ENCODE results near the gene DDHD1. TPM values are rescaled to one million over a fixed set of nuclear protein-coding genes. Genes with fewer than 3 reads are reported as not detected.
A peak's percentile ranks its signal among the peaks of the same experiment; 100 is the strongest.

The DDHD1 gene
- total and polyA plus RNA-seq, 7 experiments from 2014 or later: 6.7 to 103 (median 48.2) TPM

DNA sequence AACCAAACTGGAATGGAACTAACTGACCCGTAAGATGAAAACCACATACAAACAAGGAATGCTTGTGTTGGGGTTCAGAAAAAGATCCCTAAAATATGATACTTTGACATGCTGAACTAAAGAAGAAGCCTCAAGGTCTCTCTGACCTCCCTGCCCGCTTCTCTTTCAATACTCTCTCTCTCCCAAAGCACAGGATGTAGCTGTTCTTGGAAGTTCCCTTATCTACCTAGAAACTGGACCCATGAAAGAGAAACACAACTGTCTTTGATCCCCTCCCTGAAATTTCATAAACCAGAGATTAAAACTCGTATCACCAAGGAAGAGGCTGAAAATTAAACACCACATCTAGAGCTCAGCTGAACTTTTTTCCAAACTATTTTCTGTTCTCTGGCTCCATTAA is 125.6 kb downstream of the DDHD1 start:
- Mint-ChIP-seq H3K9me3 (peaks cover 2 to 21% (median 6%) of the 10 kb centered on the region in 11 donors), H3K4me3 (peak overlapping the region in 8 of 10 donors; percentile 10 to 73 (median 29)), H3K36me3 (peaks cover 4 to 60% (median 23%) of the 10 kb centered on the region in 5 donors), H3K27me3 (no peaks in the 10 kb centered on the region), H3K4me1 (peaks cover 15 to 56% (median 20%) of the 10 kb centered on the region in 7 donors), H3K27ac (peak overlapping the region in 2 of 9 donors; percentile 2 to 82)
- DNase-seq: no peak
- Histone ChIP-seq H3K4me1 (ENCODE audit: control insufficient read depth in 2 of 2, insufficient read depth in 2 of 2, low read length in 2 of 2) (peaks cover 0 to 7% of the 10 kb centered on the region in 2 donors), H3K4me3 (ENCODE audit: low read length) (no peak overlapping the region), H3K27me3 (ENCODE audit: control insufficient read depth in 2 of 2, insufficient read depth in 2 of 2, low read length in 2 of 2) (no peaks in the 10 kb centered on the region), H3K36me3 (ENCODE audit: control insufficient read depth in 2 of 3, insufficient read depth in 3 of 3, low read length in 3 of 3) (no peaks in the 10 kb centered on the region), H3K9me3 (ENCODE audit: control insufficient read depth in 2 of 3, low read length in 3 of 3) (peaks cover 0 to 4% (median 0%) of the 10 kb centered on the region in 3 experiments), H3K27ac (ENCODE audit: low read depth, low read length) (no peak overlapping the region)
- ChIA-PET POLR2A (interaction anchor here (0.6 to 0.7 kb wide), 2 partner anchors 14 to 1433 kb away, joined by 3 to 5 read pairs; no protein-coding TSS in a partner anchor), CTCF (interaction anchor here (0.7 kb wide), 2 partner anchors 23 to 47 kb away, joined by 3 read pairs; no protein-coding TSS in a partner anchor)
- ATAC-seq: no peak
- intact Hi-C loops (cut with micrococcal nuclease): no loop called here

DNA sequence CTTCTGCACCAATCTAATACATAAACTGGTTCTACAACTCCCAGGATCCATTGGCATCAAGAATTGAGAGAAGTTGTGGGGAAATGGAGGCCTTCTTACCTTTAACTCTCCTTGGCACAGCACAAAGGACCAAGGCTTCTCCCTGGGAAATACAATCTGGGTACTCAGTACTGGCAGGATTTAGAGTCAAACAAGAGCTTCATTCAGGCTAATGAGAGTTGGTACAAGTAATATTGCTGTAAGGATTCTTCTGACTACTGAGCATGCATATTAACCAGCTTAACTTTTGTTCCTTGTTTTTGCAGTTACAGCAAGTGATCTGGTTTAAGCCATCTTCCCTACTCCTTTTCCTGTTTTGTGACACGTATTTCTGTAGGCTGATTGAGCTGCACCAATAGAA is 126.1 kb downstream of the DDHD1 start:
- no peak overlapping the region for H3K27ac ChIP-seq (ENCODE audit: low read depth, low read length)
- peaks cover 0 to 7% of the 10 kb centered on the region in 2 donors for H3K4me1 ChIP-seq (ENCODE audit: control insufficient read depth in 2 of 2, insufficient read depth in 2 of 2, low read length in 2 of 2)
- H3K9me3 Mint-ChIP-seq: peaks cover 2 to 21% (median 6%) of the 10 kb centered on the region in 11 donors
- H3K27ac Mint-ChIP-seq: peak overlapping the region in 3 of 9 donors; percentile 1 to 82 (median 2)
- H3K36me3 Mint-ChIP-seq: peaks cover 0 to 58% (median 18%) of the 10 kb centered on the region in 5 donors
- DNase-seq (no peak), ATAC-seq (no peak)
- ChIA-PET CTCF (no interaction called here), POLR2A (no interaction called here)
- intact Hi-C loops (cut with micrococcal nuclease): no loop called here
- no peaks in the 10 kb centered on the region for H3K27me3 ChIP-seq (ENCODE audit: control insufficient read depth in 2 of 2, insufficient read depth in 2 of 2, low read length in 2 of 2)
- no peaks in the 10 kb centered on the region for H3K36me3 ChIP-seq (ENCODE audit: control insufficient read depth in 2 of 3, insufficient read depth in 3 of 3, low read length in 3 of 3)
- H3K27me3 Mint-ChIP-seq: no peaks in the 10 kb centered on the region
- H3K4me1 Mint-ChIP-seq: peaks cover 15 to 52% (median 18%) of the 10 kb centered on the region in 7 donors
- H3K4me3 Mint-ChIP-seq: peak overlapping the region in 2 of 10 donors; percentile 9 to 73
- H3K4me3 ChIP-seq (ENCODE audit: low read length): no peak overlapping the region
- peaks cover 0 to 4% (median 0%) of the 10 kb centered on the region in 3 experiments for H3K9me3 ChIP-seq (ENCODE audit: control insufficient read depth in 2 of 3, low read length in 3 of 3)

DNA sequence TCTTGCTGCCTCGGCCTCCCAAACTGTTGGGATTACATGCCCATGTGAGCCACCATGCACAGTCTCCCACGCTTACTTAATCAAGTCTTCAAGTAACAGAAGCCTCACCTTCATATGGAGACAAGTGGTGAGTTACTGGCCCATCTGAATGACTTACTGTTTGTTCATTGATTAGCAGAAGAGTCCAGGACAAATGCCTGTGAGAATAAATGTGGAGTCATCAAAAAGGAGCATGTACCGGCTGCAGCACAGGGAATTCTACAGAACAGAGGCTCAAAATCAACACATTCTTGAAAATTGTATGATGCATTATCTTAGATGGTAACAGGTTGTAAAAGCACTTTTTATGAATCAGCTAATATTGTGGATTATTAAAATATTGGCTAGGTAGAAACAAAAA is 129.8 kb downstream of the DDHD1 start:
- intact Hi-C loops (cut with micrococcal nuclease): no loop called here
- ATAC-seq (no peak), DNase-seq (no peak)
- Histone ChIP-seq H3K36me3 (ENCODE audit: control insufficient read depth in 2 of 3, insufficient read depth in 3 of 3, low read length in 3 of 3) (no peaks in the 10 kb centered on the region), H3K4me3 (ENCODE audit: low read length) (no peak overlapping the region), H3K4me1 (ENCODE audit: control insufficient read depth in 2 of 2, insufficient read depth in 2 of 2, low read length in 2 of 2) (peaks cover 0 to 7% of the 10 kb centered on the region in 2 donors), H3K9me3 (ENCODE audit: control insufficient read depth in 2 of 3, low read length in 3 of 3) (no peaks in the 10 kb centered on the region), H3K27ac (ENCODE audit: low read depth, low read length) (no peak overlapping the region), H3K27me3 (ENCODE audit: control insufficient read depth in 2 of 2, insufficient read depth in 2 of 2, low read length in 2 of 2) (no peaks in the 10 kb centered on the region)
- no peak overlapping the region for H3K27ac Mint-ChIP-seq
- H3K4me3 Mint-ChIP-seq: no peak overlapping the region
- ChIA-PET POLR2A (no interaction called here), CTCF (no interaction called here)
- H3K4me1 Mint-ChIP-seq: peaks cover 10 to 24% (median 14%) of the 10 kb centered on the region in 7 donors
- H3K9me3 Mint-ChIP-seq: peaks cover 0 to 4% (median 2%) of the 10 kb centered on the region in 11 donors
- H3K27me3 Mint-ChIP-seq: peaks cover 0 to 5% (median 0%) of the 10 kb centered on the region in 5 donors
- peaks cover 0 to 51% (median 4%) of the 10 kb centered on the region in 5 donors for H3K36me3 Mint-ChIP-seq

DNA sequence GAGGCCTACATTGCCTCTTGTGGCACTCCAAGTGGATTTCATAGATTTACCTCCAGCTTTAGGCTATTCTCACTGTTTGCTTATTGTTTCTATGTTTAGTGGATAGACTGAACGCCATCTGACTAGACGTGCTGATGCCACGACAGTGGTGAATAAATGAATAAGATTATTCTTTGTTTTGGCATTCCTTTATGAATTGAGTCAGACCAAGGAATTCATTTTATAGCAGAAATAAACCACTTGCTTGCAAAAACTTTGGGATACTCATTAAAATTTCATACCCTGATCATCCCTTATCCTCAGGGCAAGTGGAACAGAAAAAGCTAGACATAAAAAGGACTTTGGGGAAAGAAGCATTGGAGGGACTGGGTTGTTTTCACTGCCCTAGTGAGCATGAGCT is 130.5 kb downstream of the DDHD1 start:
- peaks cover 0 to 6% of the 10 kb centered on the region in 2 donors for H3K4me1 ChIP-seq (ENCODE audit: control insufficient read depth in 2 of 2, insufficient read depth in 2 of 2, low read length in 2 of 2)
- DNase-seq (no peak), ATAC-seq (no peak)
- H3K27ac ChIP-seq (ENCODE audit: low read depth, low read length): no peak overlapping the region
- no peak overlapping the region for H3K27ac Mint-ChIP-seq
- H3K27me3 Mint-ChIP-seq: peaks cover 0 to 5% (median 0%) of the 10 kb centered on the region in 5 donors
- no peaks in the 10 kb centered on the region for H3K36me3 ChIP-seq (ENCODE audit: control insufficient read depth in 2 of 3, insufficient read depth in 3 of 3, low read length in 3 of 3)
- ChIA-PET POLR2A (no interaction called here), CTCF (no interaction called here)
- H3K4me3 ChIP-seq (ENCODE audit: low read length): no peak overlapping the region
- H3K9me3 ChIP-seq (ENCODE audit: control insufficient read depth in 2 of 3, low read length in 3 of 3): no peaks in the 10 kb centered on the region
- peaks cover 6 to 18% (median 8%) of the 10 kb centered on the region in 7 donors for H3K4me1 Mint-ChIP-seq
- peaks cover 0 to 46% (median 4%) of the 10 kb centered on the region in 5 donors for H3K36me3 Mint-ChIP-seq
- H3K9me3 Mint-ChIP-seq: peaks cover 0 to 3% (median under 1%) of the 10 kb centered on the region in 11 donors
- no peaks in the 10 kb centered on the region for H3K27me3 ChIP-seq (ENCODE audit: control insufficient read depth in 2 of 2, insufficient read depth in 2 of 2, low read length in 2 of 2)
- intact Hi-C loops (cut with micrococcal nuclease): no loop called here
- no peak overlapping the region for H3K4me3 Mint-ChIP-seq

DNA sequence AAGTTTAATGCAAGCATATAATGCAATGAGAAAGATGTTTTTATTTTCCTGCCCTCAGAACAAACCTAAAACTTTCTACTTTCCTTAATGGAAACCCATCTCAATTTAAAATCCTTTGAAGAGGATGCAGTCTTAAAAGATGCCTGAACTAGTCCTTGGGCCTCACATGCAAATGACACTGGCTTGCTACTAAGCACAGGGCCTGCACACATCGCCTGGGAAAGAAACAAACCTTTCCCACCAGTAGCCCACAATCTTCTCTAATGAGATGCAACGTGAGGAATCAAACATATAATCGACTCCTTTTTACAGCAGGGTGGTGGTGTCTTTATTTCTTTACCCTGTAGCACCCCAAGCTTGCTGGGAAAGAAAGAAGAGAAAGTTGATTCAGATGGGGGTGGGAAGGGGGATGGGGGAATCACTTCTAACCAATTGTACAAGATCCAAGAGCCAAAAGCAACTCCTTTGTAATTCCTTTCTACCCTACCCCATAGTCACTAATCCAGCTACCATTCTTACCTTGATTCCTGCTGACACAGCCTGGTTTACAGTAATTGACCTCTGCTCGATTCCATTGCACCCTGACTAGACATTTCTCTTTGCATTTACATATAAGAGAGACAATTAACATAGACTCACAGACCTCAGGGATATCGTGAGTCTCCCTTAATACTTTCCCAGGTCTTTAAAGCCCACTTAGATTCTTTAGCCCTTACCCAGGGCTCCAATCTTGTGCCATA is 132.8 kb downstream of the DDHD1 start:
- peaks cover 0 to 10% (median 0%) of the 10 kb centered on the region in 5 donors for H3K27me3 Mint-ChIP-seq
- H3K36me3 Mint-ChIP-seq: peaks cover 0 to 40% (median 4%) of the 10 kb centered on the region in 5 donors
- H3K4me3 Mint-ChIP-seq: no peak overlapping the region
- no peak for ATAC-seq
- H3K9me3 ChIP-seq (ENCODE audit: control insufficient read depth in 2 of 3, low read length in 3 of 3): no peaks in the 10 kb centered on the region
- no peaks in the 10 kb centered on the region for H3K4me1 ChIP-seq (ENCODE audit: control insufficient read depth in 2 of 2, insufficient read depth in 2 of 2, low read length in 2 of 2)
- peaks cover 0 to 2% (median 0%) of the 10 kb centered on the region in 7 donors for H3K4me1 Mint-ChIP-seq
- intact Hi-C loops (cut with micrococcal nuclease): no loop called here
- ChIA-PET CTCF (no interaction called here), POLR2A (no interaction called here)
- H3K4me3 ChIP-seq (ENCODE audit: low read length): no peak overlapping the region
- H3K9me3 Mint-ChIP-seq: peaks cover 0 to 3% (median 0%) of the 10 kb centered on the region in 11 donors
- H3K27ac ChIP-seq (ENCODE audit: low read depth, low read length): no peak overlapping the region
- H3K27ac Mint-ChIP-seq: peak overlapping the region in 1 of 9 donors; percentile 17
- H3K27me3 ChIP-seq (ENCODE audit: control insufficient read depth in 2 of 2, insufficient read depth in 2 of 2, low read length in 2 of 2): no peaks in the 10 kb centered on the region
- no peak for DNase-seq
- H3K36me3 ChIP-seq (ENCODE audit: control insufficient read depth in 2 of 3, insufficient read depth in 3 of 3, low read length in 3 of 3): no peaks in the 10 kb centered on the region

DNA sequence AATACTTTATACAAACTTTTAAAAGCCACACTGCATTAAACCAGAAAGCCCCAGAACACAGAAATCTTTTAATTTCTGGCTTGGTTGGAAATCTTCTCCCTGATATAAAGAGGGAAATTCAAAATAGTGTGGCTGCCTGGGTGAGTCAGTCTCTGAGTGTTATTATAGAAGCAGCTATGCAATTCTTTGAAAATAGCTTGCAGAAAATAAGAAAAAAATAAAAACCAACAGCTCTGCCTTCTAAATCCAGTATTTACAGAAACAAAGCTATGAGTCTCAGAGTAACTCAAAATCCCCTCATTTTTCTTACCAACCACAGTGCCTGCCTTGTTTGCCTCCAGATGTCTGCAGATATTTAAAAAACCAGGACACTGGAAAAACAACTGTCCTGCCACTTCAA is 133.7 kb downstream of the DDHD1 start:
- CTCF ChIA-PET: no interaction called here
- no peak overlapping the region for H3K27ac ChIP-seq (ENCODE audit: low read depth, low read length)
- POLR2A ChIA-PET: no interaction called here
- DNase-seq: no peak
- H3K27me3 Mint-ChIP-seq: peaks cover 0 to 10% (median 0%) of the 10 kb centered on the region in 5 donors
- intact Hi-C loops (cut with micrococcal nuclease): no loop called here
- no peaks in the 10 kb centered on the region for H3K4me1 ChIP-seq (ENCODE audit: control insufficient read depth in 2 of 2, insufficient read depth in 2 of 2, low read length in 2 of 2)
- H3K9me3 ChIP-seq (ENCODE audit: control insufficient read depth in 2 of 3, low read length in 3 of 3): no peaks in the 10 kb centered on the region
- no peaks in the 10 kb centered on the region for H3K4me1 Mint-ChIP-seq
- no peaks in the 10 kb centered on the region for H3K36me3 ChIP-seq (ENCODE audit: control insufficient read depth in 2 of 3, insufficient read depth in 3 of 3, low read length in 3 of 3)
- no peak overlapping the region for H3K4me3 Mint-ChIP-seq
- H3K36me3 Mint-ChIP-seq: peaks cover 0 to 38% (median 4%) of the 10 kb centered on the region in 5 donors
- no peak for ATAC-seq
- H3K27ac Mint-ChIP-seq: no peak overlapping the region
- H3K4me3 ChIP-seq (ENCODE audit: low read length): no peak overlapping the region
- H3K9me3 Mint-ChIP-seq: peaks cover 0 to 3% (median 0%) of the 10 kb centered on the region in 11 donors
- no peaks in the 10 kb centered on the region for H3K27me3 ChIP-seq (ENCODE audit: control insufficient read depth in 2 of 2, insufficient read depth in 2 of 2, low read length in 2 of 2)
